Spleen (tissue), 11 donors: ENCODE data around the gene FOXD1. TPM values are rescaled to one million over a fixed set of nuclear protein-coding genes. Genes with fewer than 3 reads are reported as not detected.

Experiments
- DNase-seq: peaks from one replicate; pipeline ENCODE4 v3.0.0-alpha.2; 2020
- H3K27ac ChIP-seq, 8 donors: fragments of 200-600 bp; sonication (generic) in 7 of 8; 1 replicate in 4 of 8; 2 replicates in 4 of 8; pipeline versions ENCODE4 v1.5.0 to v1.8.0; 2016 to 2021; ENCODE audit warnings: inconsistent platforms in 4 of 8, mild to moderate bottlenecking in 4 of 8, moderate library complexity in 1 of 8
- H3K27me3 ChIP-seq, 7 donors: fragments of 200-600 bp; sonication (generic) in 6 of 7; replicated peaks in 1 of 7; 1 replicate in 4 of 7; 2 replicates in 3 of 7; pipeline versions ENCODE4 v1.5.0 to v1.8.0; 2016 to 2021; ENCODE audit warnings: inconsistent platforms in 3 of 7, mild to moderate bottlenecking in 1 of 7
- H3K36me3 ChIP-seq, 6 donors: fragments of 200-600 bp; sonication (generic) in 5 of 6; 1 replicate in 4 of 6; 2 replicates in 2 of 6; pipeline versions ENCODE4 v1.5.0 to v1.8.0; 2016 to 2021; ENCODE audit warnings: inconsistent platforms in 2 of 6
- H3K4me1 ChIP-seq, 6 donors: fragments of 200-600 bp; sonication (generic) in 5 of 6; 1 replicate in 3 of 6; 2 replicates in 3 of 6; pipeline versions ENCODE4 v1.5.0 to v1.8.0; 2016 to 2021; ENCODE audit warnings: inconsistent platforms in 3 of 6
- H3K4me3 ChIP-seq, 8 donors: fragments of 200-600 bp; sonication (generic) in 7 of 8; 1 replicate in 4 of 8; 2 replicates in 4 of 8; pipeline versions ENCODE4 v1.5.0 to v1.8.0; 2016 to 2021; ENCODE audit warnings: inconsistent platforms in 4 of 8, mild to moderate bottlenecking in 4 of 8, moderate library complexity in 2 of 8
- H3K9me3 ChIP-seq, 8 donors: fragments of 200-600 bp; sonication (generic) in 7 of 8; 1 replicate in 4 of 8; 2 replicates in 4 of 8; pipeline versions ENCODE4 v1.5.0 to v1.8.0; 2016 to 2021; ENCODE audit warnings: inconsistent platforms in 4 of 8
- CTCF ChIP-seq, 11 experiments: fragments of 200-600 bp in 7 of 11; fragments of 450-650 bp in 4 of 11; sonication (generic) in 4 of 11; IDR thresholded peaks in 8 of 11; conservative IDR thresholded peaks in 3 of 11; 1 replicate in 7 of 11; 2 replicates in 4 of 11; pipeline versions ENCODE4 v1.4.0 to v1.8.0; 2016 to 2021; ENCODE audit warnings: antibody characterized with exemption in 11 of 11, inconsistent platforms in 4 of 11, mild to moderate bottlenecking in 1 of 11
- POLR2A ChIP-seq, 3 donors: fragments of 450-650 bp; IDR thresholded peaks; one replicate each; pipeline ENCODE4 v1.5.1; 2017; ENCODE audit warnings: antibody characterized with exemption in 3 of 3, mild to moderate bottlenecking in 1 of 3
- POLR2AphosphoS5 ChIP-seq, 3 donors: sonication (generic); formaldehyde crosslinking; IDR thresholded peaks; one replicate each; pipeline ENCODE4 v1.5.1; 2017; ENCODE audit warnings: antibody characterized with exemption in 3 of 3
- WGBS, 5 donors: extraction: QIAGEN DNeasy Blood & Tissue Kit in 3 of 5; methylation state at CpG; one replicate each; pipeline versions ENCODE4 v1.1.5 to v1.1.7; 2013 to 2018; 5-methylcytosine and 5-hydroxymethylcytosine counted together
- intact Hi-C: fragments of 100-400 bp; cut with DNase I; formaldehyde crosslinking; loops from one replicate; pipeline ENCODE4 v1.15.0; 2023; ENCODE audit warnings: low total_unique reads
- polyA plus RNA-seq, 3 donors: library from polyadenylated mRNA; stranded (reverse); fragments of 200-250 nt; gene quantifications; one replicate each; pipeline ENCODE4 v1.2.1, GENCODE V29; 2013
- total RNA-seq, 7 donors: library from RNA; depleted of rRNA in 3 of 7; stranded (reverse); fragments of >200 nt in 3 of 7; fragmentation: NEBNext Ultra II Directional in 4 of 7; extraction: Animal tissue kit (Norgen Biotek cat#: 25700) in 4 of 7; gene quantifications; one replicate each; pipeline versions ENCODE4 v1.1.0 to v1.2.1, GENCODE V29; 2016 to 2021
- donor health status: healthy with polysubstance abuse.
- donor health status: DM: no; HTN: no; CAD: no; lungs with moderate emphysema.
- donor health status: DM: no; HTN: no; CAD: no.
- donor health status: Bipolar disorder and iron deficiency.
- donor health status: healthy.
- donor health status: DM: no; HTN: no; CAD: no.
- donor health status: DM: yes; HTN: yes; CAD: no.

The FOXD1 gene
- total and polyA plus RNA-seq, 10 donors: 0.09 to 1.1 (median 0.37) TPM; not detected in 1

- WGBS, 5 donors: 17 to 28% (median 23%) methylated on average over 1 of the region's 1 CpG
- Histone ChIP-seq H3K4me3 (no peak overlapping the region), H3K9me3 (no peaks in the 10 kb centered on the region), H3K4me1 (peaks cover 7 to 24% (median 18%) of the 10 kb centered on the region in 6 donors), H3K27ac (no peak overlapping the region), H3K36me3 (no peaks in the 10 kb centered on the region), H3K27me3 (peaks cover 12 to 96% (median 83%) of the 10 kb centered on the region in 7 donors)
- intact Hi-C loops: no loop called here
- DNase-seq: no peak
- TF ChIP-seq CTCF (IDR thresholded peaks at IDR 0.05 in 8 of 11, conservative IDR thresholded peaks at IDR 0.05 in 3 of 11) (no peak), POLR2A (IDR thresholded peaks at IDR 0.05) (no peak), POLR2AphosphoS5 (IDR thresholded peaks at IDR 0.05) (no peak)
Observed at GRCh38 chr5:73434461-73434860, 14.1 kb downstream of the FOXD1 start.

- Histone ChIP-seq H3K4me3 (no peak overlapping the region), H3K9me3 (no peaks in the 10 kb centered on the region), H3K27ac (no peak overlapping the region), H3K36me3 (no peaks in the 10 kb centered on the region), H3K27me3 (peaks cover 11 to 91% (median 78%) of the 10 kb centered on the region in 7 donors), H3K4me1 (peaks cover 7 to 24% (median 18%) of the 10 kb centered on the region in 6 donors)
- no peak for DNase-seq
- WGBS, 5 donors: 13 to 30% (median 18%) methylated on average over 1 of the region's 1 CpG
- intact Hi-C loops: no loop called here
- no peak for TF ChIP-seq POLR2AphosphoS5 (IDR thresholded peaks at IDR 0.05)
- no peak for TF ChIP-seq POLR2A (IDR thresholded peaks at IDR 0.05)
- TF ChIP-seq CTCF (IDR thresholded peaks at IDR 0.05 in 8 of 11, conservative IDR thresholded peaks at IDR 0.05 in 3 of 11): no peak
Observed at GRCh38 chr5:73433982-73434342, 14.6 kb downstream of the FOXD1 start.

- Histone ChIP-seq H3K4me1 (peaks cover 7 to 24% (median 18%) of the 10 kb centered on the region in 6 donors), H3K27me3 (peaks cover 7 to 89% (median 73%) of the 10 kb centered on the region in 7 donors), H3K36me3 (no peaks in the 10 kb centered on the region), H3K4me3 (no peak overlapping the region), H3K9me3 (no peaks in the 10 kb centered on the region), H3K27ac (no peak overlapping the region)
- DNase-seq: no peak
- 45 to 54% (median 51%) methylated on average over 4 of the region's 4 CpGs for WGBS, 5 donors
- no peak for TF ChIP-seq POLR2AphosphoS5 (IDR thresholded peaks at IDR 0.05)
- no peak for TF ChIP-seq CTCF (IDR thresholded peaks at IDR 0.05 in 8 of 11, conservative IDR thresholded peaks at IDR 0.05 in 3 of 11)
- TF ChIP-seq POLR2A (IDR thresholded peaks at IDR 0.05): no peak
- intact Hi-C loops: no loop called here
Observed at GRCh38 chr5:73433272-73433981, 15.2 kb downstream of the FOXD1 start.

- TF ChIP-seq POLR2AphosphoS5 (IDR thresholded peaks at IDR 0.05): no peak
- Histone ChIP-seq H3K9me3 (no peaks in the 10 kb centered on the region), H3K27ac (no peak overlapping the region), H3K4me3 (no peak overlapping the region), H3K36me3 (no peaks in the 10 kb centered on the region), H3K4me1 (peaks cover 0 to 5% (median 3%) of the 10 kb centered on the region in 6 donors), H3K27me3 (peaks cover 0 to 87% (median 52%) of the 10 kb centered on the region in 7 donors)
- no peak for DNase-seq
- intact Hi-C loops: no loop called here
Observed at GRCh38 chr5:73431204-73431851, 17.2 kb downstream of the FOXD1 start.
